IMR-90 (cell line): ENCODE data around the gene DNAH8.

ENCODE experiments used
- CEBPB ChIP-seq: IDR thresholded peaks from 2 replicates; pipeline ENCODE4 v1.6.1; 2012; ENCODE audit warnings: low read depth, low read length, improper control_type of control experiment
- FOS ChIP-seq: fragments of 150-350 bp; IDR thresholded peaks from 2 replicates; pipeline ENCODE4 v1.6.1; 2016; ENCODE audit warnings: low read depth, low read length
- MAZ ChIP-seq: IDR thresholded peaks from 2 replicates; pipeline ENCODE4 v1.6.1; 2012; ENCODE audit warnings: low read depth, mild to moderate bottlenecking, low read length, improper control_type of control experiment, moderate library complexity, borderline replicate concordance
- MXI1 ChIP-seq: IDR thresholded peaks from 2 replicates; pipeline ENCODE4 v1.6.1; 2012; ENCODE audit warnings: low read depth, mild to moderate bottlenecking, low read length, moderate library complexity, borderline replicate concordance
- POLR2A ChIP-seq: IDR thresholded peaks from 2 replicates; pipeline ENCODE4 v1.6.1; 2012; ENCODE audit warnings: mild to moderate bottlenecking, low read depth, low read length
- RAD21 ChIP-seq: IDR thresholded peaks from 2 replicates; pipeline ENCODE4 v1.6.1; 2012; ENCODE audit warnings: low read length, improper control_type of control experiment
- RCOR1 ChIP-seq: IDR thresholded peaks from 2 replicates; pipeline ENCODE4 v1.6.1; 2012; ENCODE audit warnings: mild to moderate bottlenecking, low read length, improper control_type of control experiment; ENCODE audit not compliant: insufficient replicate concordance
- RFX5 ChIP-seq: IDR thresholded peaks from 2 replicates; pipeline ENCODE4 v1.8.0; 2012; ENCODE audit warnings: low read depth, mild to moderate bottlenecking, low read length, moderate library complexity
- SMC3 ChIP-seq: fragments of 150-350 bp; IDR thresholded peaks from 2 replicates; pipeline ENCODE4 v1.6.1; 2016; ENCODE audit warnings: low read depth, mild to moderate bottlenecking, antibody characterized with exemption, low read length, moderate library complexity
- TF ChIP-seq, protein P1 (sequence below): conservative IDR thresholded peaks from 2 replicates; pipeline ENCODE4 v1.5.1; 2012; ENCODE audit warnings: mild to moderate bottlenecking, low read depth, low read length, improper control_type of control experiment
- TF ChIP-seq, protein P2 (sequence below): fragments of 150-350 bp; IDR thresholded peaks from 2 replicates; pipeline ENCODE4 v1.6.1; 2017; ENCODE audit warnings: mild to moderate bottlenecking, antibody characterized with exemption, low read length, low read depth
- TF ChIP-seq, protein P3 (sequence below): fragments of 150-350 bp; IDR thresholded peaks from 2 replicates; pipeline ENCODE4 v1.6.1; 2016; ENCODE audit warnings: low read depth, mild to moderate bottlenecking, low read length, moderate library complexity, borderline replicate concordance

DNA sequence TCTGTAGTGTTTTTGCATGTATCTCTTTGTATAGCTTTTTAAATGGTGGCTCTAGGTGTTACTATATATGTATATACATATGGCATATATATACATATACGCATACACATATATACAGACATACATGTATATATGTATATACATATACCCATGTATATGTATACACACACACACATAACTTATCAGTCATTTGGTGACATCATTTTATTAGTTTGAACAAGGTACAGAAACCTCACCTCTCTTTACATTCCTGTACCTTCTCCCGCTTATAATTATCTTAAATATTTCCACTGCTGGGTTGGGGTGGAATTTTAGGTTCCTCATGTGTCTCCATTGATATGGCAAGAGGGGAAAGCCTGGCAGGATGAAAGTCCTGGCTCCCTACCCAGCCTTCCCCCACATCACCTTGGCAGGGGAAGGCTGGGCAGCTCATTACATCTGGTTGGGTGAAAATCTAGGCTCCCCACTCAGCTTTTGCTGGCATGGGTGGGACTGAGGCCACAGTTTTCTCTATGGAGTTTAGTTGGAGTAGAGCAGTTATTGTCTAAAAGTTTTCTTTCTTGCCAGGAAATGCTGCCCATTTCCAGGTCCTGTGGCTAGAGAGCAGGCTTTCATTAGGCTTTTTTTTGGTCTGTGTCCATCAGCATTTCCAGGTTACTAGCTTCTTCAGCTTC is 19.7 kb upstream of the DNAH8 start:
- TF ChIP-seq, protein P1, sequence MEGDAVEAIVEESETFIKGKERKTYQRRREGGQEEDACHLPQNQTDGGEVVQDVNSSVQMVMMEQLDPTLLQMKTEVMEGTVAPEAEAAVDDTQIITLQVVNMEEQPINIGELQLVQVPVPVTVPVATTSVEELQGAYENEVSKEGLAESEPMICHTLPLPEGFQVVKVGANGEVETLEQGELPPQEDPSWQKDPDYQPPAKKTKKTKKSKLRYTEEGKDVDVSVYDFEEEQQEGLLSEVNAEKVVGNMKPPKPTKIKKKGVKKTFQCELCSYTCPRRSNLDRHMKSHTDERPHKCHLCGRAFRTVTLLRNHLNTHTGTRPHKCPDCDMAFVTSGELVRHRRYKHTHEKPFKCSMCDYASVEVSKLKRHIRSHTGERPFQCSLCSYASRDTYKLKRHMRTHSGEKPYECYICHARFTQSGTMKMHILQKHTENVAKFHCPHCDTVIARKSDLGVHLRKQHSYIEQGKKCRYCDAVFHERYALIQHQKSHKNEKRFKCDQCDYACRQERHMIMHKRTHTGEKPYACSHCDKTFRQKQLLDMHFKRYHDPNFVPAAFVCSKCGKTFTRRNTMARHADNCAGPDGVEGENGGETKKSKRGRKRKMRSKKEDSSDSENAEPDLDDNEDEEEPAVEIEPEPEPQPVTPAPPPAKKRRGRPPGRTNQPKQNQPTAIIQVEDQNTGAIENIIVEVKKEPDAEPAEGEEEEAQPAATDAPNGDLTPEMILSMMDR: no peak
- TF ChIP-seq MXI1: no peak
- no peak for TF ChIP-seq POLR2A
- TF ChIP-seq FOS: no peak
- no peak for TF ChIP-seq RAD21
- TF ChIP-seq, protein P2, sequence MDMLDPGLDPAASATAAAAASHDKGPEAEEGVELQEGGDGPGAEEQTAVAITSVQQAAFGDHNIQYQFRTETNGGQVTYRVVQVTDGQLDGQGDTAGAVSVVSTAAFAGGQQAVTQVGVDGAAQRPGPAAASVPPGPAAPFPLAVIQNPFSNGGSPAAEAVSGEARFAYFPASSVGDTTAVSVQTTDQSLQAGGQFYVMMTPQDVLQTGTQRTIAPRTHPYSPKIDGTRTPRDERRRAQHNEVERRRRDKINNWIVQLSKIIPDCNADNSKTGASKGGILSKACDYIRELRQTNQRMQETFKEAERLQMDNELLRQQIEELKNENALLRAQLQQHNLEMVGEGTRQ: no peak
- TF ChIP-seq SMC3: no peak
- TF ChIP-seq, protein P3, sequence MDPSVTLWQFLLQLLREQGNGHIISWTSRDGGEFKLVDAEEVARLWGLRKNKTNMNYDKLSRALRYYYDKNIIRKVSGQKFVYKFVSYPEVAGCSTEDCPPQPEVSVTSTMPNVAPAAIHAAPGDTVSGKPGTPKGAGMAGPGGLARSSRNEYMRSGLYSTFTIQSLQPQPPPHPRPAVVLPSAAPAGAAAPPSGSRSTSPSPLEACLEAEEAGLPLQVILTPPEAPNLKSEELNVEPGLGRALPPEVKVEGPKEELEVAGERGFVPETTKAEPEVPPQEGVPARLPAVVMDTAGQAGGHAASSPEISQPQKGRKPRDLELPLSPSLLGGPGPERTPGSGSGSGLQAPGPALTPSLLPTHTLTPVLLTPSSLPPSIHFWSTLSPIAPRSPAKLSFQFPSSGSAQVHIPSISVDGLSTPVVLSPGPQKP: no peak
- no peak for TF ChIP-seq RFX5
- no peak for TF ChIP-seq CEBPB
- no peak for TF ChIP-seq RCOR1
- no peak for TF ChIP-seq MAZ
